ENCODE measurements around the gene LRRFIP1.

- TF ChIP-seq CTCF (IDR thresholded peaks at IDR 0.05; ENCODE audit: insufficient read depth, low read length) (no peak), POLR2AphosphoS5 (IDR thresholded peaks at IDR 0.05; ENCODE audit: low read depth) (no peak), GABPA (IDR thresholded peaks at IDR 0.05; ENCODE audit: low read depth) (no peak), REST (IDR thresholded peaks at IDR 0.05; ENCODE audit: insufficient replicate concordance, low read depth) (no peak)
Observed at GRCh38 chr2:237680702-237681478, 53.5 kb downstream of the LRRFIP1 start.
